HG03108 (cell line): ENCODE measurements around the gene ITSN1.
"Not testable (repeated sequence)": the region's sequence is repeated elsewhere in the genome, so short reads cannot be mapped to it uniquely, and the experiment has no call there.

ENCODE experiments used
- ATAC-seq: cut with Tn5 transposase; IDR thresholded peaks from one replicate; pipeline ENCODE4 v1.9.1; 2021; ENCODE audit warnings: moderate library complexity; ENCODE audit not compliant: unreplicated experiment

The ITSN1 gene

DNA sequence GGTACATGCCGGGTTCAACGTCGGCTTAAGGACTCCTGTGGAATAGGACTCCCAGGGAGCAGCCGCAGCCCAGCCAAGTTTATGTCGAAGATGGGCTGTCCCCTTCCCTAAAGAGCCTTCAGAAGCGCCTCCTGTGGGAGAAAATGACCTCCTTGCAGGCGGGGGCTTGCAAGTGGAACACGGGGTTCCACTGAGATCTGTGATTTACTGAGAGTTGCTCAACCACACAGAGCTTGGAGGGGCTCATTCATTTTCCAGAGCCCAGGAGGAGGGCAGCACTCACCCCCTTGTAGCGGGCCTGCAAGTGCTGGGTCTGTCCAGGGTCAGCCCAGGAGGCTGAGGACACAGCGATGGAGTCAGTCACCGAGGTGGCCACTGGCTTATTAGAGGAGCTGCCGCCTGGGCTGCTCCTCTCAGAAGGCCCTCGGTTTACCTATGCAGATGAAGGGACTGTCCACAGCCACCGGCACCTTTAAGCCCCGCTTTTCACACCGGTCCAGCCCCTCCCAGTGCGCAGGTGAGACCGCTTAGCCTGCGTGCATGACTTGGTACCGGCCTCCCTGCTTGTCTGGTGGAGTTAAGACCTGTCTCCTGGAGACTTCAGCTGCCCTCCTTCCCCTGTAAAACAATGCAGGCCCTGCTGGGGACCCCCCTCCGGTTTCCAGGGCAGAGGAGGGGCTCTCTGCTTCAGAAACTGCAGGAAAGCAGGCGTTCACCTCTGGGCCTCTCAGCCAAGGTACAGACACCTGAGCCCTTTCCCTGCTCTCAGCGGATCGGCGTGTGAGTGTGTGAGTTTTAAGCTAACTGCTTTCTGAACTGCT is 215.8 kb downstream of the ITSN1 start:
- ATAC-seq: no peak

GRCh38 chr21:33858667-33859372 is 216.5 kb downstream of the ITSN1 start:
- no peak for ATAC-seq

DNA sequence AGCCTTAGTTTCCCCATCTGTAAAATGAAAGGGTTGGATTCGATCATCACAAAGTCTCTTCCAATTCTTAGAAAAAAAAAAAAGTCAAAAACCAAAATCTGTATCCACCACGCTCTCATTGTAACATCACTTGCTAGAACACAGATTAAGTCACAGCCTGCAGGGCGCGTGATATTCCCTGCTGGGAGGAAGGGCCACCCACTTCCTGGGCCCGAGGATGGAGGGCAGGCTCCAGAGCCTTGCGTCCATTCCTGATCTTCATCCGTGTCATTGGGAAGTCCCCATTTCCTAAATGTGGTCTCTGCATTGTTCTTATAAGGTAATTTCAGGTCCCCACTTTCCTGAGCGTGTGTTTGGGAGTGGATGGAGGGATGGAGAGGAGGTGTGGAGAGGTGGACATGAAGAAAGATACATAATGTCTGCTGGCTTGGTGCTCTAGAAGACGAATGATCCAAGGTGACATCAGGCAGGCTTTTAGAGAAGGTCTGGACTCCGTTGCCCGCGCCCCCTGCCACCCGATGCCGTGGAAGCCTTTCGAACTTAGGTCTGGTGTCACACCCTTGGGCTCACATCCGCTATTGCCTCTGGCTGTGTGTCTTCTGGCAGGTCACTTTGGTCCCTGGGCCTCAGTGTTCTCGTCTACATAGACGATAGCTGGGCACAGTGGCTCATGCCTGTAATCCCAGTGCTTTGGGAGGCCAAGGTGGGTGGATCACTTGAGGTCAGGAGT is 217.2 kb downstream of the ITSN1 start:
- ATAC-seq: no peak

GRCh38 chr21:33860332-33860879 is 218.1 kb downstream of the ITSN1 start:
- ATAC-seq: no peak

GRCh38 chr21:33861125-33861524 is 218.8 kb downstream of the ITSN1 start:
- ATAC-seq: no peak

DNA sequence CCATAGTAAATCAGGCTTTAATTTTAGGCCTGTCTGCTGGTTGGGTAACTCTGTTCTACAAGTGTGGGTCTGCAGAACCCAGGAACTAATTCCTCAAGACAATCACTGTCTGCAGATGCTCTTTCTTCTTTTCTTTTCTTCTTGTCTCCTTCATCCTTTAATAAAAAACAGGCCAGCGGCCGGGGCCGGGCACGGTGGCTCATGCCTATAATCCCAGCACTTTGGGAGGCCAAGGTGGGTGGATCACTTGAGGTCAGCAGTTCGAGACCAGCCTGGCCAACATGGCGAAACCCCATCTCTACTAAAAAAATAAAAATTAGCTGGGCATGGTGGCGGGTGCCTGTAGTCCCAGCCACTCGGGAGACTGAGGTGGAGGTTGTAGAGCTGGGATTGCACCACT is 220.9 kb downstream of the ITSN1 start:
- ATAC-seq: not testable (repeated sequence)

- no peak for ATAC-seq
Measured at GRCh38 chr21:33864150-33864549, 221.8 kb downstream of the ITSN1 start.

DNA sequence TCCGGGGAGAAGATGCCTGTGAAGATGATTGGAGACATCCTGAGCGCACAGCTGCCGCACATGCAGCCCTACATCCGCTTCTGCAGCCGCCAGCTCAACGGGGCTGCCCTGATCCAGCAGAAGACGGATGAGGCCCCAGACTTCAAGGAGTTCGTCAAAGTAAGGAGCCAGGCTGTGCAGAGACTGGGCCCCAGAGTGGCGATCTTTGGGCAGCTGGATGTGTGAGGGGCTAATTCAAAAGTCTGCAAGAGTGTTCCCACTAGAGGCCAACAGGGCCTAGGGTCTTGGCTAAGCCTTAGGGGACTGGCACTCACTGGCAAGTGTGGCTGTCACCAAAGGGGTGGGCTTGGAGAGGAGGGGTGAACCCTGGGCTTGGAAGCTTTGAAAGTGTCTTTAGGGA is 222.9 kb downstream of the ITSN1 start:
- no peak for ATAC-seq

DNA sequence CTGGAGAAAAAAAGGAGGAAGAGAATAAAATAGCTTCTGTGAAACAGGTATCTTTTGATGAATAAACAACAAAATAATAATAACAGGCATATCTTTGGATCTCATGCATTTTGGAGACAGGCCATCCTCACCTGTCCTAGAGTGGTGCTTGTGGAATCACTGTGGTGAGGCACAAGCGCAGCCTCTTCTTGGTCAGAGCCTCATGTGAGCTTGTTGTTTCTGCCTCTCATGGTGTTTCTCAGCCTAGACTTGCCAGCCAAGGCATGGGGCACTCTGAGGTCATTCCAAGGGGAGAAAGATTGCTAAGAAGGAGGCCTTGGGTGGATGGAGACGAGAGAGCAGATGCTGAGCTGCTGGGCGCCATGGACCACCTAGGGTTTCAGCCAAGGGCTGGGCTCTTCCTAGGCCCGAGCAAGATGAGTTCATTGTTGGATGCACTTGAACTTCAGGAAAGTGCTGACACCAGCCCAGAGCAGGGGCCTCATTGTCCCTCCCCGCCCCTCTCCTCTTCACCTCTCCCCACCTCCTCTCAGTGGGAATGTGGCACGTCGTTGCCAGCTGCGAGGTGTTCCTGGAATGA is 223.8 kb downstream of the ITSN1 start:
- no peak for ATAC-seq

DNA sequence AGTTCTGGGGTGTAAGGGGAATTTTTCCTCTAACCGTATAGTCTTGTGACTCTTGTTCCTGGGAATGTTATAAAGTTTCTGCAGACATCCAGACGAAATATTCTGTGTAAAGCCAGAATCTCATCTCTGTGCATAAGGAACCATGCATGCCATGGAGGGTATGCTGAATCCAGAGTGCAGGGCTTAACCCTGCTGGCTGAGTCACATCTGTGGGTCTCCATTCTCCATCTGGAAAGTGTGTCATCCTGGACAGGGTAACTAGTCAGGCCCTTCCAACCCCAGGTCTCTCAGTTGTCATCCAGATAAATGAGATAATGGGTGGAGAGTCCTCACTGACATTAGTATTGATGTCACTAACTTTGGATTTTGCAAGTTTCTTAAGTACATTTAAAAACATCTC is 224.5 kb downstream of the ITSN1 start:
- no peak for ATAC-seq

DNA sequence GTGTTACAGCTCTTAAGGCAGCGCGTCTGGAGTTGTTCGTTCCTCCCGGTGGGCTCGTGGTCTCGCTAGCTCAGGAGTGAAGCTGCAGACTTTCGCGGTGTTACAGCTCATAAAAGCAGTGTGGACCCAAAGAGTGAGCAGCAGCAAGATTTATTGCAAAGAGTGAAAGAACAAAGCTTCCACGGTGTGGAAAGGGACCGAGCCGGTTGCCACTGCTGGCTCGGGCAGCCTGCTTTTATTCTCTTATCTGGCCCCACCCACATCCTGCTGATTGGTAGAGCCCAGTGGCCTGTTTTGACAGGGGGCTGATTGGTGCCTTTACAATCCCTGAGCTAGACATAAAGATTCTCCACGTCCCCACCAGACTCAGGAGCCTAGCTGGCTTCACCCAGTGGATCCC is 225.6 kb downstream of the ITSN1 start:
- not testable (repeated sequence) for ATAC-seq

DNA sequence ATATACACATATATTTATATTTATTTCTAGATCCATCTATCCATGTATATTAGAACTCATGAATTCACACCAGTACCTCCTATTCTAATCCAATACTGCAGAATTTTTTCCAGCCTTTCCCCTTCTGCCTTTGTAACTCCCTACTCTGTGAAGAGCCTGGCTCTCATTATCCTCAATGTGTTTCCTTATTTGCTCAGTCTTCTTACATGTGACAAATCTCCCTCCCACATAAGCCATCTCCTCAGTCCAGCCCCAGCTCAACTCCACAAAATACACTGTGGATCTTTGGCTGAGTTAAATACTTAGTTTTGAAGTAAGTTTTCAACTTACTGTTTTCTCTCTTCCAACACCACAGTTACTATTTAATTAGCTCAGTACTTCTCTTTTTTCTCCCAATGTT is 227.6 kb downstream of the ITSN1 start:
- no peak for ATAC-seq

DNA sequence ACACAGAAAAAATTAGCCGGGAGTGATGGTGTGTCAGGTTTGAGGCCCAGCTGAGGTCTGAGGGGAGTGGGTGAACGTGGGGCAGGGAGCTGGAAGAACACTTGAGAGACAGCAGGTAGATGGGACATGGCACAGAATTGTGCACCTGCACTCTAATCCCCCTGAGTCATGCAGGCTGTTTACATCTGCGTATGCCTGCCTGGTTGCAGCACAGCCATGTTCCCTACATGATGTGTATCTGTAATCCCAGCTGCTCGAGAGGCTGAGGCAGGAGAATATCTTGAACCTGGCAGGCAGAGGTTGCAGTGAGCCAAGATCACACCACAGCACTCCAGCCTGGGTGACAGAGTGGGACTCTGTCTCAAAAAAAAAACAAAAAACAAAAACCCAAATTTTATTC is 228.5 kb downstream of the ITSN1 start:
- no peak for ATAC-seq

DNA sequence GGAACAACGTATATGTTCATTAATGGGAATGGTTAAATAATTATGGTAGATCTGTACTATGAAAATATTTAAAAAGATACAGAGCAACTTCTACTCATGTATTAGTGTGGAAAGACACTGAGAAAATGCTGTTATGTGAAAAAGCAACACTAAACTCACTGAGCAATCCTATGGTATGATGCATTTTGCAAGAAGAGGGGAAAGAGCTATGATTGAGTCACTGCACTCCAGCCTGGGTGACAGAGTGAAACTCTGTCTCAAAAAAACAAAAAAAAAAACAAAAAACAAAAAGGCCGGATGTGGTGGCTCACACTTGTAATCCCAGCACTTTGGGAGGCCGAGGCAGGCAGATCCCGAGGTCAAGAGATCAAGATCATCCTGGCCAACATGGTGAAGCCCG is 228.9 kb downstream of the ITSN1 start:
- ATAC-seq: no peak

- ATAC-seq: no peak
Measured at GRCh38 chr21:33872881-33873515, 230.7 kb downstream of the ITSN1 start.

- no peak for ATAC-seq
Measured at GRCh38 chr21:33874161-33874560, 231.9 kb downstream of the ITSN1 start.

DNA sequence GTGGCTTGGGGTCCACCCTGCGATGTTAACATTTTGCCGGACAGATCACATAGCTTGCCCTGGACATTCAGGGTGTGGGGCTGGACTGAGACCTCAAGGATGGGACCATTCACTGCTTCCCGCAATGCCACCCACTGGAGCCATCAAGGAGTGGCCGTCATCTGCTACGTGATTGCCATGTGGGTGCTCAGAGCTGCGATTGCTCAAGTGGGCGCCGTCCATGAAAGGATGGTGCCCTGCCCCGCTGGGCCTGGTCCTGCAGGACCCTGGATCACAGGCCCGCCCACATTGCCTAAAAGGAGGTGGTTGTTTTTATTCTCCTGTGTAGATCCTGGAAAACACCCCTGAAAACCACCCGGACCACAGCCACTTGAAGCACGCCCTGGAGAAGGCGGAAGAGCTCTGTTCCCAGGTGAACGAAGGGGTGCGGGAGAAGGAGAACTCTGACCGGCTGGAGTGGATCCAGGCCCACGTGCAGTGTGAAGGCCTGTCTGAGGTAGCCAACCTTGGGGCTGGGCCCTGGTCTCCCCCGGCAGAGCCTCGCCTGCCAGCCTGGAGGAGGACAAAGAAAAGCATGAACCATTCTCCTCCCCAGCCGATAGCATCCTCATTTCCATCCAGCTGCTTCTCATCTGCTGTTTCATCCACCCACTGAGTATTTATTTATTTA is 232.9 kb downstream of the ITSN1 start:
- no peak for ATAC-seq

GRCh38 chr21:33878824-33879223 is 236.5 kb downstream of the ITSN1 start:
- ATAC-seq: no peak

DNA sequence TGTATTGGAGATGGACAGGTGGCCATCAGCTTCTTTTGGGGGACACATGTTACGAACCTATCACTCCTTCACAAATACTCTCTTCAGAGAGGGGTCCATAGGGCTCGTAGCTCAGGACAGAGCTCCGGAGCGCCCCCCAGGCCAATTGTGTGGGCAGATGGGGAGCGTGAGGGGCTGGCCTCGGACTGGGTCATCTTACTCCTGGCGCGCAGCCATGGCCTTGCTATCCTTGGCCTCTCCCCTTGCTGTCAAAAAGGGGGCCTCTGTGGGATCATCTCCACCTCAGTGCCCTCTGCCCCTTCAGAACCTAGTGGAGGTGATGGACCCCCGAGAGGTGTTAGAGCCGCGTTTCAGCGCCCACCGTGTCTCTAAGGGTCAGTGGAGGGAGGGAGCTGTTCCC is 238.3 kb downstream of the ITSN1 start:
- ATAC-seq: no peak
